ENCODE data around the gene CFAP299.
"Not testable (repeated sequence)": the region's sequence is repeated elsewhere in the genome, so short reads cannot be mapped to it uniquely, and the experiment has no call there.

Gene CFAP299

DNA sequence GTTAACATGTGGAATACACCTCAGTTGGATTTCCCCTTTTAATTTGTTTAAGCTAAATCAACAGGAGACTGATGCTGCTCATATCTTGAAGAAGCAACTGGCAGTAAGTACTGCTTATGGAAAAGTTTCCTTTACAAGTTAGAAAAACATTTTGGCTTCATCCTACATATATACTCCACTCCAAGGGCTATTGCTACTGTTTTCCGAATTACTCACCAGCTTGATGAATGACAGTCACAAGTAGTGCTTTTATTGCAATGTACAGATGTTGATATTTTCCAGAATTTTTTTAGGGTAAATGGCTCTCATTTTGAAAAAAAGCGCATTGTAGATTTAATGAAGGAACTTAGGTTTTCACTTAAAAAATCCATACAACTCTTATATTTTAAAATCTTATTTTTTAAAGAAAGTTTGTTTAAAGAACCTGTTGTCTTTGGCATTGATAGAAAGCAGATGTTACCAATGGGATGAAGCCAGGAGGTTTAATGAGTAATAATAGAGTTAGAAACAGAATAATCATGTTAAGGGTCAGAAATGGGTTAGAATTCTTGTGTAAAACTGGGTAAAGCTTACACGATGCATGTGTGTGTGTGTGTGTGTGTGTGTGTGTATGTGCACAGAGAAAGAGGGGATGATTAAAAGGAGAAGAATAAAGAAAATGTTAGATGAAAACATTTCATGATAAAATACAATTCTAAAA lies 272.9 kb downstream of the CFAP299 start:
- DNase-seq (ENCODE audit: low read depth in 3 of 3), result no peak

DNA sequence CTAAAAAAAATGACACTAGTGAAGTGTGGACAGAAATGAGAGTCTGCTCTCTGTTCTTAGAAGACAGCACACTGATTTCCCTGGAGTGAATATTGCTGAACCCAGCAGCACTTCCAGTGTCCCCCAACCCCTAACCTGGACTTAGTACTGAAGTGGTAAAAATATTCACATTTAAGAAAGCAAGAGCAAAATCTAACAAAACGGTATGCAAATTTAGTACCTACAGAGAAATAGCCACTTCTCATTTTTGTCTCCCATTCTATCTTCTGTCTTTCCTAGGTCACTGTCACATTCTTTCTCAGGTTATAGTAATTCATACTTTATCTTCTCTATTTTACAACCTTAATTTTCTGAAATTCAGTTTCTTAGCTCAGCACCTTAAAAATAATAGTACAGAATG lies 274.7 kb downstream of the CFAP299 start:
- no peak for DNase-seq (ENCODE audit: low read depth in 3 of 3)

DNA sequence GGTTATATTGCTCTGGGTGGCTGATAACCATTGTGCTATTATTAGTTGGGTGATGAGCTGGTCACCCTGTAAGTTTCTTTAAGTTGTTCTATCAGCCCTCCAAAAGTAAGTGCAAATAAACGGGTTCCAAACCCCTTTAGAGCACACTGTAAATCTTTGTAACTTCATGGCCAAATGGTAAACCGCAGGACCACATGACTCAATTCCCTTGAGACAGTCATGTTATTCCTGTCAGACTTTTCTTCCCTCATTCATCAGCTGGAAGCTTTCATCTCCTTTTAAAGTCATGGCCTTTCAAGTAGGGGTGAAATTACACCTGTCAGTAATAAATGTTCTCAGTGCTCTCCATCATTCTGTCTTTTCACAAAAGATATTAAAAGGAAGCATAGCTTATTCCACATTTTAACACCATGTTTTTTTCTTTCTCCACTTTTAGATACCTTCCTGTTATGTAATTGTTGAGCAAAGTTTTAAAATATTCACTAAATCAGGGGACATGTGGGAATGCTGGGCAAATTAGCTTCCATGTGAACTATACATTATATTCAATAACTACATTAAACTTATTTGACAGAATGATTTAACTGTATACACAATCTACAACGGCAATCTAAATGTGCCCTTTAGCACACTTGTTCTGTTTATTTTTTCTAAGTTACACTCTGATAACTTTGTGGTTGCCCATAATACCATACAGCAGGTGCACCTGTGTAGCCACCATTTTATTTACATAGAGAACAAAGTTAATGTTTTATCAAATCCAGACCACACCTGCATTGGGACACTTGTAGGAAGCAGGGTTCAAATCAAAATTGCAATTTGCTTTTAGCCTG lies 275.5 kb downstream of the CFAP299 start:
- no peak for DNase-seq (ENCODE audit: low read depth in 3 of 3)

DNA sequence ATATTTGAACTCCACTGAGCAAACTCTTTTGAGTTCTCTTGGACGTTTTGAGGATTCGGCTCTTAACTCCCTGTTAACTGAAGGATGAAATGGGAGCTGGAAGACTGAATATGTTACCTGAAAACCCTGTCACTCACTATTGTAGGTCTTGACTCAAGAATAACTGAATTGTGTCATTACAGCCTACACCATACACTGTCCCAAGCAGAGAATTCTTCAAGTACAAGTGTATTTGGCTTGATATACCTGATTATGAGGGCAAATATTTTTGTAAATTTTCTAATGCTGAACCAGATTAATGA lies 276.1 kb downstream of the CFAP299 start:
- no peak for DNase-seq (ENCODE audit: low read depth in 3 of 3)

DNA sequence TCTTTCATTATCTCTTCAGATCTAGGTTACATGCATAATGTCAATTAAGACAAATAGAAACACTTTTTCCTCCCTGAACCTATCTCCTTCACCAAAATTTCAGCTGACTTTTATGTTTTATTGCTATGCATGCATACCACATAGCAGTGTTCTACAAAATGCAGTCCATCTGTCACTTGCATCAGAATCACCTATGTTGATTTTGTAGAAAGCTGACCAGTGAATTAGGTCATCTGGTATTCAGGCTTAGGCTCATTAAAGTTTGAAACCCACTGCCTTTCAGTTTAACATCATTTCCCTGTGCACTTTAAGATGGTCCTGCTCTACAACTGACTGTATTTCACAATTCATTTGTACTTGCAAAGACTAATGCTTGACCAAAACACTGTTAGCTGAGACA lies 277.9 kb downstream of the CFAP299 start:
- no peak for DNase-seq (ENCODE audit: low read depth in 3 of 3)

DNA sequence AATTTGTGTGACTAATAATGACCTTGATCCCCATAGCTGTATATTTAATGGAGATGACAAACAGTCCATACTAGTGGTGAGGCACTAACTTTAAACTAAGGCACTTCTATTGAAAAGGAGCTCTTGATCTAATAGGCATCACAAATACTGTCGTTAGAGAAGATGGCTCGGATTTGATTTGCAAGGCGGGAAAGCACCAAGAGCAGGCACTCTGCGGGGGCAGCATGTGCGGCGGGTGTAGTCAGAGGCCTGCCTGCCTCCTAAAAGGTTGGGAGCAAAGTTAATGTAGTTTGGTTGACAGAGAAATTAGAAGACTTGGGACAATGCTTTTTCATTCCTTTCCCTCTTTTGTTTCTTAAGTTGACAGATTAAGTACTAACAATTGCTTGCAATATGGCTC lies 278.8 kb downstream of the CFAP299 start:
- no peak for DNase-seq (ENCODE audit: low read depth in 3 of 3)

DNA sequence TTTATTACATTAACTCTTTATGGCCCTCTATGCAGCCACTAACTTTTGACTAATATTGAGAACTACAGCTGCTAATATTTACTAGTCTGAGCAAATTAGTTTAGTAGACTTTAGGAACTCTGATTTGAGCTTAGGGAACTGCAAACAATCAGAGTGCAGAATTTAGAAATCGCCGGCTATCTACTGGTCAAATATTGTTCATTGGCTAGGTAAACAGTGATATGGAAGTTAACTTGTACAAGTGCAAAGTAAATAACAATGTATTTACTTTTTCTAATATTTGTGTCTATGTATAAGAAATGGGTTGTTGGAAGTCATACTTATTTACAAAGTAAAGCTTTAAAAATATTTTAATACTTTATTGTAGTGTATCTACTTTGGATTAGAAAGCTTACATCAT lies 279.6 kb downstream of the CFAP299 start:
- no peak for DNase-seq (ENCODE audit: low read depth in 3 of 3)

DNA sequence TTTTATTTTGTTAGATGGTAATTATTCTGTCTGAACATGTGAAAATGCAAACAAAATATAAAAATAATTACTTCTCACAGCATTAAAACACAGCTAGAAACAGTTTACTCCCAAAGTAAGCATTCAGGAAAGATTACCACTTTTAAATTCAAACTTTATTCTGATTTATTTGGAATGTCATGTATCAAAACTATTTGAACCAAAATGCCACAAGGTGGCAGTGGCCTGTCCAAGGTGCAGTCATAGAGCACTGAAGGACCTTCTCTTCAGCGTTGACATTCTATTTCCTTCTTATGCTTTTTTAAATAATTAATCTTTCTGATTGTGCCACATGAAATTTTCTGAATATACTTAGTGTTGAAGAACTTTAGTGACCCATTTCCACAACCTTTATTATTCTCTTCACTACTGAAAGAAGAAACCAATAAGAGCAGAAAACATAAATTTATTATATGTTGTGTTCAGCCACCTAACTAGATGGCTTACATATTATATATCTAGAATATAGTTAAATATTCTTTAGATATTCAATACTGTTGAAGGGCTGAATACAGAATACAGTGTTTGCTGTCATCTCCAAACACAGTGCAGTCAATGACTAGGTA lies 283.6 kb downstream of the CFAP299 start:
- DNase-seq (ENCODE audit: low read depth in 3 of 3), result no peak

DNA sequence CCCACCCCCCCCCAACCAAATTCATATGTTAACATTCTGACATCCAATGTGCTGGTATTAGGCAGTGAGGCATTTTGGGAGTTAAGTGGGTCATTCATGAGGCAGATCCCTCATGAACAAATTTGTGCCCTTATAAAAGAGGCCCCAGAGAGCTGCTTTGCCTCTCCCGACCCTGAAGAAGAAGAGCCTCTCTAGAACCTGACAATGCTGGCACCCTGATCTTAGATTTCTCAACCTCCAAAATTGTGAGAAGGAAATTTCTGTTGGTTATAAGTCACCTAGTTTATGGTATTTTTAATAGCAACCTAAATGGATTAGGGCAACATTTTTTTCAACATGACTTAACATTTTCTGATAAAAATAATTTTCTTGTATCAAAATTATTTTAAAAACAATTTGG lies 296.3 kb downstream of the CFAP299 start:
- no peak for DNase-seq (ENCODE audit: low read depth in 3 of 3)

DNA sequence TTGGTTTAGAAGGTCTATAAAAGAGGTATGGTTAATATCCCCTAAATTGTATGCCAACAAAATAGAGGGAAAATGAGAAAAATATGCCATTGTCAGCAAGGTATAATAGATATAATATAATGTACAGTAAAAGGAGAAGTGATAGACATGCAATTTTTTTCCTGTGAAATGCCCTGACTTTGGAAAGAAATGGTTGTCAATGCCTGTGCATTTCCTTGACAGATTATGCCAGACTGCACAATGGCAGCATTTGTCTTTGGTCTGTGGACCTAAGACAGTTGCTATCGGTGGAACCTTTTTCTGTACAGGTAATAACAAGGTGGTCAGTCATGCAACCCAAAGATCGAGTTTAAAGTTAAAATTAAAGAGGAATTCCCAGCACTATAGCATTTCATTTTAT lies 301.7 kb downstream of the CFAP299 start:
- no peak for DNase-seq (ENCODE audit: low read depth in 3 of 3)

DNA sequence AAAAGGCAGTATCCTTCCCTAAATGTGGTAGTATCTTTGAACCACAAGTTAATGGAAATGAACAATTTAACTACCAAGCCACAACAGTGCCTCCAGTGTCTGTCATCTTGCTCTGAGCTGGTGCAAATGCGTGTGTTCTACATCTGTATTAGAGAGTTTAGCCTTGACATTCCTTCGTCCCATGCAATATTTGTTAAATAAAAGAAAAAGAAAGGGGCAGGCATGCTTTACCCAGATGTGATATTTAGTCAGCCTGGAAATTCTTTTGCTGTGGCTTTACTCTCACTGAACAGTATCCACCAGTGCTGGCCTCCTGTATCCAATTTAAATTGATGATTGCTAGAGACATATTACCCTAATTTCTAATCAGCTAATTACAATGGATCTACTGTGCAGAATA lies 310.5 kb downstream of the CFAP299 start:
- DNase-seq (ENCODE audit: low read depth in 3 of 3), result no peak

DNA sequence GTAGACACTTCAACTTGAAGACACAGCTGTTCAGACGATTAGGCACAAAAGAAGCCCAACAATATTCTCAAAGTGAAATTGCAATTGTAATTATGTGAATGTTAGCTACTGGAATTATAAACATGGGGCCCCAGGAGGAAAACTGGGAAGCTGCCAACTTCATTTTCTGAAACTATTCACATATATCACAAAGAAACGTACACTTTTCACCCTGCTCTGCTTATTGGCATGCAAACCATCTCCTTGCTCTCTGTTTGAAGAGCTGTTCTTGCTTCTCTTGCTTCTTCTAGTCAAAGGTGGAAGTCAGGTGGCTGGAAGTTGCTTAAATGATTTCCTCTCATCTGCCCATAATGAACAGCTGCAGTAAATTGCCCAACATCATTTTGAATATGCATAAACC lies 320.1 kb downstream of the CFAP299 start:
- DNase-seq (ENCODE audit: low read depth in 3 of 3), result no peak

DNA sequence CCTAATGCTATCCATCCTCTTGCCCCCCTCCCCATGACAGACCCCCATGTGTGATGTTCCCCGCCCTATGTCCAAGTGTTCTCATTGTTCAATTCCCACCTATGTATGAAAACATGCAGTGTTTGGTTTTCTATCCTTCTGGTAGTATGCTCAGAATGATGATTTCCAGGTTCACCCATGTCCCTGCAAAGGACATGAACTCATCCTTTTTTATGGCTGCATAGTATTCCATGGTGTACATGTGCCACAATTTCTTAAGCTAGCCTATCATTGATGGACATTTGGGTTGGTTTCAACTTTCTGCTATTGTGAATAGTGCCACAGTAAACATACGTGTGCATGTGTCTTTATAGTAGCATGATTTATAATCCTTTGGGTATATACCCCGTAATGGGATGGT lies 334.6 kb downstream of the CFAP299 start:
- DNase-seq (ENCODE audit: low read depth in 3 of 3), result not testable (repeated sequence)

DNA sequence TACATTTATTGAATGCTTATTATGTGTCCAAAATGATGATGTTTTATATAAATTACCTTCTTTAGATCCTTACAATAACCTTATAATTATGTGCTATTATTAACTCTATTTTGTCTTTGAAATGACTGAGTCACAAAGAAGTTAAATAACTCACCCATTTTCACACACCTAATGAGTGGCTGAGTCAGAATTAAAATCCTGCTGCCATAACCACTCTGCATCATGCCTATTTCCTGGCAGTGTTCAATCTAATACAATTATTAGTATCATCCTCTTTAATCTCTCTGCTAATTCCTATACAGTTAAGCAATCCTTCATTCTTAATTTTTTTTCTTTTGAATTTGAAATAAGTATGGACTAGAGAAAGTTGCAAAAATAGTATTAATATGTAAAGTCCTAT lies 342.9 kb downstream of the CFAP299 start:
- no peak for DNase-seq (ENCODE audit: low read depth in 3 of 3)

DNA sequence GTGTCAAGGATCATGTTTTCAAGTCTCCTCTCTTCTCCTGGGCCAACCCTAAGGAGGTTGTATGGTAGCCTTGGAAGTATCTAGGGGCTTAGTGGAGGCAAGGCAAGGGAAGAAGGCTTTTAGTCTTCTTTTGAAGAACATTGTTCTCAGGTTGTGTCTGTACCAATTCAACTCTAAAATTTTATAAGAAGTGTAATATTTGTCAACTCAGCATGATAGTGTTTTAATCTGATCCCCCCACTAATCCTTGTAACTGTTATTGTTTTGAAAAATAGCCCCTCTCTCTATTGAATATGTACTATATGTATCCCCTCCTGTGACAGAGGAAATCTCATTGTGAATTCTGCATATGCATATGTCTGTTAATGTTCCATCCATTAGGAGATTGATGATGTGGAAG lies 345.4 kb downstream of the CFAP299 start:
- no peak for DNase-seq (ENCODE audit: low read depth in 3 of 3)

DNA sequence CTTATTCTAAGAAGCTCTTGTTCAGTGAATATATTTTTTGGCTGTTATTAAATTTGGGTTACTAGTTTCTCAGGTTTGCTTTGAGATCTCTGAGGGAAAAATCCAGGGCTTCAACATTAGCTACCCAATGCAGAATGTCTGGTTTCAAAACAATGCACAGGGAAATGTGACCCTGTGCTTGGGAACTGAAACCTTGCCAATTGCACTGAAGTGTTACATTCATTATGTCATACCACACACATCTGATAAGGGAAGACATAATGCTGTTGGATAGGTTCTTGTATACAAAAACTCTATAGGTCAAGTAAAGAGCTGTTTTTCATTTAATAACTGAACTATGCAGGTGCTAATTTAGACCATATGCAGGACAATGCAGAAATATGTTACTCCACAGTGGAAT lies 349.7 kb downstream of the CFAP299 start:
- DNase-seq (ENCODE audit: low read depth in 3 of 3), result no peak

DNA sequence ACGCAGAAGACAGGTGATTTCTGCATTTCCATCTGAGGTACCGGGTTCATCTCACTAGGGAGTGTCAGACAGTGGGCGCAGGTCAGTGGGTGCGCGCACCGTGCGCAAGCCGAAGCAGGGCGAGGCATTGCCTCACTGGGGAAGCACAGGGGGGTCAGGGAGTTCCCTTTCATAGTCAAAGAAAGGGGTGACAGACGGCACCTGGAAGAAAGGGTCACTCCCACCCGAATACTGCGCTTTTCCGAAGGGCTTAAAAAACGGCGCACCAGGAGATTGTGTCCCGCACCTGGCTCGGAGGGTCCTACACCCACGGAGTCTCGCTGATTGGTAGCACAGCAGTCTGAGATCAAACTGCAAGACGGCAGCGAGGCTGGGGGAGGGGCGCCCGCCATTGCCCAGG lies 352.2 kb downstream of the CFAP299 start:
- DNase-seq (ENCODE audit: low read depth in 3 of 3), result not testable (repeated sequence)

DNA sequence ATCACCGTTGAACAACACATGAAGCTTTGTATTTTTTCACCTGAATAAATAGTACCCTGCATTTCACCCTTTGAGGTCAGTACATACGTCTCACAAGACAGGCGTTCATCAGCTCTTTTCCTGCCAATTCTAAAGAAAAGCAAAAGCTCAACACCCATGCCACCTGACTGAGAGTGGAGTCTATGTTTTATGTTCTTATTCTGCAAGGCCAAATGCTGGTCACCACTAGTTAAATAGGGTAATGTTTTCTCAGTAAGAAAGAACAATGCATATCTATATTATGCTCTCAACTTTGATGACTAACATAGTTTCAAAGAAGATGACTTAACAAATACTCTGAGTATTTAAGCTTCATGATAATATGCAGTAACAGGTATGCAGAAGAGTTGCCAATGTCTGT lies 358.6 kb downstream of the CFAP299 start:
- no peak for DNase-seq (ENCODE audit: low read depth in 3 of 3)

DNA sequence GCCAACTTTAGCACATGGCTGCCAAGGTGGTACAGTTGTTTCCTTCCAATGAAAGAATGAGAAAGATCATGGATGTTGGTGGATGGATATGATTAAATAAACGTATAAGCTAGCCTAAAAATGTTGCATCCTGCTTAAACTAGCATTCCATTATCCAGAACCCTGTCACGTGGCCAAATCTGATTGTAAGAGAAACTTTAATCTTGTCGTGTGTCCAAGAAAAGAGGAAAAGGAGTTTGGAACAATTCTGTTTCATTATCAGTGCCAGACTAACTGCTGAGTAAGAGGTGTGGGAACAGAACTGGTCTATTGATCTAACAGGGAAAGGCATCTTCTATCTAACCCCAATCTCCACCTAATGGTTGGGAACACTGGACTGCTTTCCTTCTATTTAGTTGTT lies 369.8 kb downstream of the CFAP299 start:
- DNase-seq (ENCODE audit: low read depth in 3 of 3), result no peak

DNA sequence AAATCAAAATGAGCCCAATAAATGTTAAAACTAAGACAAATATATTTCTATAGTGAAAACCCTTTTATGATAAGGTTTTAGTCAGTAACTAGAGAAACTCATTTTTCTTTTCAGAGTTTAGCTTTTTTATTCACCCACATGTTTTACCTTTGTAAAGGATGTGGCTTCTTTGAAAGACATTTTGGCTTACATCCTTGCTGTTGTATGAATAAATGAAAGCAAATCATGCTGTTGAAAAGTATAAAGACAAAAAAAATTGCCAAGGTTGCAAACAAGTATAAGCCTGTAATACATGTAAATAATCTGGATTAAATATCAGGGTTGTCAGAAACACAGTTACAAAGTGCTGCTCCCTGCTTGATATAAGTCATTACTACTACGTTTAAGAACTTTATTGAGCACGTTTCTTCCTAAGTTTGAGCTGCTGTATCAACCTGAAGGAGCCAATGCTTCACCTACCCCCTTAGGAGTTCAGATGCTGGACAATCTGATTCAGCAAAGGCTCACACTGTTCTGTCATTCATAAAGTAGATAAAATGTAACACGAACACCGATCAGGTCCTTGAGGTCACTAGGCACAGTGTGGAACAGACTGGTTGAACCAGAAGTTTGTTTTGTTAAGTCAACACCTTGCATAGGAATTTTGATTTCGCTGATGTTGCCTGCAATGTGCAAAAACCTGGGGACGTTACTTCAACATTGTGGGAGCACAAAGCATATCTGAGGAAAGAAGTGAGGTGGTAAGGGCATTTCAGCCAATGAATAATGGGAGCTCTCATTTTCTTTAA lies 373.7 kb downstream of the CFAP299 start:
- no peak for DNase-seq (ENCODE audit: low read depth in 3 of 3)

DNA sequence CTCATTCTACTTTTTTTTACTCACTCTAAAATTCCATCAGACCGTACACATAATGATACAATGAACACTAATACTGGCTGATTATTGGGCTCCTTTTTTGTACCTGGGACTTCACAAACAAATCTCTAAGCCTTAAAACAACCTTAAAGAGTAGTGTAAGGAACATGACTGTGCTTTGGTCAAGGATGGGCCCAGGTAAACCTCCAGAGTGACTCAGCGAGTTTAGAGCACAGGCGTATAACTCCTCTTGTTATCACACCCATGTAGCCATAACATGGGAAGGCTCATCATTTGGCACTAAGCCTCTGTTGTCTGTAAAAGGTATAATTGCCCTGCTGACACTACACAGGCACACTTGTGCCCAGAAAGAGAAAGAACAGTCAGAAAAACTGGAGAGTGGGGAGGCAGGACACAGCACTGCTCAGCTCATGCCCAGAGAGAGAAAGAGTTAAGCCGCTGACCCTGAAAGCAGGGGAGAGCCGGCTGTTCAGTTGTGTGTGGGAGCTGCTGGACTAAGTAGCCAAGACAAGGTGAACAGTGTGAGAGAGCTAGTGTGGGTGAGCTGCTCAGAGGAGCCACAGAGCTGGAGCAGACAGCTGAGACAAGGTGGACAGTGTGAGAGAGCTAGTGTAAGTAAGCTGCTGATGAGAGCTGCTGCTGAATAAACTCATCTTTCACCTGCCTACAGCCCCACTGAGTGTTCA lies 375.4 kb downstream of the CFAP299 start:
- DNase-seq (ENCODE audit: low read depth in 3 of 3), result no peak

DNA sequence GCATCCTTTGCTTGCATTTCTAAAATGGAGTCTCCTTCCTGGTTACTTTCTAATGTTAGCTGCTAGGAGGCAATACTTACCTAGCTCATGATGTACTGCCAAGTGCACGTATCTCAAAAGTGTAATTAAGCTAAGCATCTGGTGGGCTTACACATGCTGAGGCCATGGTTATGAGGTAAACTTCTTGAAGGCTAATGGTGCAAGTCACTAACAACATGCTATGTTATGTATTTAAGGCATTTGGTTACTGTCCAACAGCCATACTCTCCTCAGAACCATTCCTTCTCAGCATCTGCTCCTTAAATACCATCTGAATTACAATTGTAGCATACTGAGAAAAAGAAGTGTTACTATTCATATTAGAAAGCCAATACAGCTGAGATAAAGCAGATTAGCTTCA lies 376.4 kb downstream of the CFAP299 start:
- DNase-seq (ENCODE audit: low read depth in 3 of 3), result no peak

All from stimulated activated CD4-positive, alpha-beta T cell treated with anti-CD3 and anti-CD28 coated beads, TNF-alpha, amount 100 ng/mL, for 4 hours (primary cell).